ENCODE results near the gene RUBCNL.

RUBCNL gene

DNA sequence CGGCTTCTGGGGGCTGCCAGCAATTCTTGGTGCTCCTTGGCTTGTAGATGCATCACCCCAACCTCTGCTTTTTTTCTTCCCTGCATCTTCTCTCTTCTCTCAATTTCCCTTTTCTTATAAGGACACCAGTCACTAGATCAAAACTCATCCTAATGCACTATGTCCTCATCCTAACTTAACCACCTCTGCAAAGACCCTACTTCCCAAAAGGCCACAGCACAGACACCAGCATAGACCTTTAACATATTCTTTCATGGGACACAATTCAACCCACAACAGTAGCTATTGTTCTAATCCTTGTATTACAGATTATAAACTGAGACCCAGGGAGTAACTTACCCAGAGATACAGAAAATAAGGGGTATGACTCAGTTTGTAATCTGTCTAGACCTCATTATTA is 47.0 kb downstream of the RUBCNL start:
- DNase-seq = no peak

DNA sequence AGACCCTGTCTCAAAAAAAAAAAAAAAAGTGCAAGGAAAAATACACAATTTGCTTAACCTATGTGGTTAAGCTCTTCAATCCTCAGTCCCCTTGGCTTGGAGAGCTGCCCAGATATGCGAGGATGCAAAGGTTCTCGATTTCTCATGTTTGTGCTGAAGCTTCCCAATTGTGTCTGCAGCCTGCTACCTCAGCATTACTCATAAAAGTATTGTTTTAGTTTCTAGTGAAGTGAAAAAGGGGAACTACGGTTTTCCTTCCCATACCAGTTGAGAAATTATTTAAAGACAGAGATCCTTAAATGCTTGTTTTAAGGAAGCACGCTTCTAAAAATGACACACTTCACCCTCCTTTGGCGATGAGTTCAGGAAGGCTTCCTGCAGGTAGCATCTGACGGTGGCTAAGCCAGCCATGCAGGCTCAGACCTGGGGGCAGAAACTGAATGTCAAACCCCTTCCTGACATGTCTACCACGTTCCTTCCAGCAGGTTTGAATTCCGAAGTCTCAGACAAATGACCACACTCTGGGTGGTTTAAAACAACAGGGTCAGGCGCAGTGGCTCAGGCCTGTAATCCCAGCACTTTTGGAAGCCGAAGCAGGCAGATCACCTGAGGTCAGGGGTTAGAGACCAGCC is 47.9 kb downstream of the RUBCNL start:
- no peak for DNase-seq

DNA sequence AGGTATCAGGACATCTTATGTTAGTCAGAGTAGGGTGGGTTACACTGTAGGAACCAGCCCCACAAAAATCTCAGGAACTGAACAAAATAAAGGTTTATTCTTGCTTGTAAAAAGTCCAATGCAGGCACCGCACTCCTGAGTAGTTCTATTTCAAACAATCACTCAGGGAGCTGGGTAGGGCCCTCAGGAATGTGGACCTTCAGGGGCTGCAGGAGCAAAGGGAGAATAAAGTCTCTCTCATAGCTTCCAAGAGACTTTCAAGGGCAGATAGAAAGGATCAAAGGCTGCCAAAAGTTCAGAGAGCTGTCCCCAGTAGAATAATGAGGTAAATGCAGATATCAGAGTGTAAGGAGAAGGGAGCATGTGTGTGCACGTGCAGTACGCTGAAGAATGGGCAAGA is 49.4 kb downstream of the RUBCNL start:
- DNase-seq = no peak

DNA sequence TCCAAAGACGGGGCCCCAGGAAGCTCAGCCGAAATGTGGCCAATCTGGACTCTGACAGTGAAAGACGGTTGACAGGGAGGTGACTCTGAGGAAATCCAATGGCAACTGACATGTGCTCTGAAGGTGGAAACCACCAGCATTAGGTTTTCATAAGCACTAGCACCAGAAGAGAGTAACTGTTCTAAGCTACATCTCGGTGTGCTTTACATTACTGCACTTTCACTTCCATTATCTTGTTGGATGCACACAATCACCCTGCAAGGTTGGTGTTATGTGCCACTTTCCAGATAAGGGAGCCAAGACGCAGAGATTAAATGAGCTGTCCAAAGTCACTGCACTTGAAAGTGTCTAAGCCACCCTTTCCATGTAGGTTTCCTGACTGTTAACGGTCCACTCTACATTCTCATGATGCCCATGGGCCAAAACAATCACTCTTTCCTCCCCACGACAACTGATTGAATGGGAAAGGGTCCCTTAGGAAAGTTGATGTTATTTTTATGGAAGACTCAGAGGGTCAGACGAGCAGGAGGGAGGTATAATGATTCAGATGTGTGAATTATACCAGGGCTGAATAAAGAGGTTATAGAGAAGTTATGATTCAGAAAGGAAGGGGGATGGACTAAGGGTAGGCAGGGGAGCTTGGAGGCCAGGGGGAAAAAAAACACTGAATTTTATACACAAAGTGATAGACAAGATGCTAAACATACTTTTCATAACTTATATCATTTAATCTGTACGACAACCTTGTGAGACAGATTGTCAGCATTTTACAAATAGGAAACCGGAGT is 52.8 kb downstream of the RUBCNL start:
- no peak for DNase-seq

DNA sequence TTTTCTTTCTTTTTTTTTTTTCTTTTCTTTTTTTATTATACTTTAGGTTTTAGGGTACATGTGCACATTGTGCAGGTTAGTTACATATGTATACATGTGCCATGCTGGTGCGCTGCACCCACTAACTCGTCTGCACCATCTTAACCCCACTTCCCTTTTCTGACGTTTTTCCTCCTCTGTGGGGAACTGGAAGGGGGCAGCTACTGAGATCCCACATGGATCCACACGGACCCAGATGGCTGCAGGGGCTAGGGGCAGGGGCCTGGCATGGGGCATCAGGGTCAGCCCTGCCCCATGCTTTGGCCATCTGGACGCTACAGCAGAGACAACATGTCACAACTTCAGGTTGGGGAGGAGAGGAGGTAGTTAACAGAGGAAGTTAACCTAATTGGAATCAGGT is 54.3 kb downstream of the RUBCNL start:
- DNase-seq = no peak

DNA sequence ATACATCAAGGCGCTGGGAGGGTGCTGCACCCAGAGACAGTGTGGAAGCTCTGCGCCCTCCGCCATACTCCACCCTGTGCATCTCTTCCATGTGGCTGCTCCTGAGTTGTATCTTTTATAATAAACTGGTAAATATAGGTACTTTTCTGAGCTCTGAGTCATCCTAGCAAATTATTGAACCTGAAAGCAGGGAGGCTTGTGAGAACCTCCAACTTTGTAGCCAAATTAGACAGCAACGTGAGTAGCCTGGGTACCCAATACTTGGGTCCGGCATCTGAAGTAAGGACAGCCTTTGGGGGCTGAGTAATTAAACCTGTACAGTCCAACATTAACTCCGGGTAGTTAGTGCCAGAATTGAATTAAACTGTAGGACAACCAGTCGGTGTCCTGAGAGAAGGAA is 57.4 kb downstream of the RUBCNL start:
- DNase-seq = no peak

DNA sequence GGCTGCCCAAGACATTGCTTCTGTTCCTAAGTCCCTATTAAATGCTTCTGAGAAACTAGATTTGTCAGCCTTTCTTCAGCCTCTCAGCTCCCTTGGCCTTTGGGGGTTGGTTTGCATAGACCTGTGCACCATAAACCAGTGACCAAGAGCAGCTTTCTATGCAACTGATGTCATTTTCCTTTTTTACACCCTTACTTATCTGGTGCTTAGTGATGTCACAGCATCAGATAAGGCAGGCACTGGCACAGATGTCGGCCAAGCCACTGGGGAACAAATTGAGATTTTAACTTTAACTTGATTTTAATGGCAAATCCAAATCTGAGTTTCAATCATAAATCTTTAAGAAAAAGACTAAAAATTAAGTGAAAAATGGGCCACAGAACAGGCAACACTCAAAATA is 59.8 kb downstream of the RUBCNL start:
- no peak for DNase-seq

DNA sequence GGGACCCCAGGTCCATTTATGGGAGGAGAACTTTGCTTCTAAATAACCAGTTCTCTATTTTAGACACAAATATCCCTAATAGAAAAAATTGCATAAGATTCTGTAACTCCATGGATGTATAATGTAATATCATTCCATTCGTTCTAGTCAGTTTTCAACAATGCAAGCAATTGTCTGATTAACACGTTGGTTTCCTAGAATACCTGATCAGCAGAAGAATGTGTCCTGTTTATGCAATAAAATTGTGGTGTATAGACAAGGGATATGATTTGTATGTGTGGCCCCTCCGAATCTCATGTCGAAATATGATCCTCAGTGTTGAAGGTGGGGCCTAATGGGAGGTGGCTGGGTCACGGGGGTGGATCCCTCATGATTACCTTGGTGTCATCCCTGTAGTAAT is 62.1 kb downstream of the RUBCNL start:
- no peak for DNase-seq

DNA sequence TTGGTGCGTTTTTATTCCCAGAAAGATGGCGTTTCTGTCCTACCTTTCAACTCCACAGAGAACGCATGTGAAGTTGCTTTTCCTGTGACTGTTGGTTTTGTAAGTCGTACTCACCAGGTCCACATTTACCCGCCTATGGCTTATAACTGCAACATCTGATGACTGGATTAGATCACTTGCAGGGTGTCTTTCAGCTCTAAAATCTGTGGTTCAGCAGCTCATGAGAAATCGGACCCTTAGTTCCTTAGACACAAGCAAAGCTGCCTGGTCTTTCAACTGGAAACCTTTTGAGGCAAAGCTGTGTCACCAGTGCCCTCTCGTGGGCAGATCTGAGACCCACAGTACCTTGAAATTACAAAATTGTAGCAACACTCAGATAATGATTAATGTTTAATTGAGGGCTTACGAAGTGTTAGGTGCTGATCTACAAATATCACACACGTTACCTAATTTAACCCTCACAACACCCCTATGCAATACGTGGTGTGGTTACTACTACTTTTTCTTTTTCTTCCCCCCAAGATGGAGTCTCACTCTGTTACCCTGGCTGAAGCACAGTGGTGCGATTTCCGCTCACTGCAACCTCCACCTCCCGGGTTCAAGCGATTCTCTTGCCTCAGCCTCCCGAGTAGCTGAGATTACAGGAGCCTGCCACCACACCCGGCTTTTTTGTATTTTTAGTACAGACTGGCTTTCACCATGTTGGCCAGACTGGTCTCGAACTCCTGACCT is 65.4 kb downstream of the RUBCNL start:
- peak; percentile 67 for DNase-seq

DNA sequence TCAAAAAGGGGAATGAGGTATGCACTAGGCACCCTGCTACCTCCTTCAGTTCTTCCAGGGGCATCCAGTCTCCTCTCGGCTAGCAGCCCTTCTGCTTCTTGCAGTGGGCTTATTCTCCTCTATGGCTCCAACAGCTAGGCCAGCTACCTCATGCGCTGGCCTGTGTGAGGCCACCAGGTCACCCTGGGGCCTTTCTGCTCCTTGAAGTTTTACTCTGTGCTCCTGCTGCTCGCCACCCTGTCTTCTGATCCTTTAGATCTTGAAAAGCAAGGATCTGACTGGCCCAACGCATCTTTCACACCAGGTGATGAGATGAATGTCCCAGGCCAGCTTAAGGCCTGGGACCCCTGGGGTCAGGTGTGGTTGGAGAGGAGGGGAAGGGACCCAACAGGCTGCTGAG is 66.2 kb downstream of the RUBCNL start:
- DNase-seq = no peak

DNA sequence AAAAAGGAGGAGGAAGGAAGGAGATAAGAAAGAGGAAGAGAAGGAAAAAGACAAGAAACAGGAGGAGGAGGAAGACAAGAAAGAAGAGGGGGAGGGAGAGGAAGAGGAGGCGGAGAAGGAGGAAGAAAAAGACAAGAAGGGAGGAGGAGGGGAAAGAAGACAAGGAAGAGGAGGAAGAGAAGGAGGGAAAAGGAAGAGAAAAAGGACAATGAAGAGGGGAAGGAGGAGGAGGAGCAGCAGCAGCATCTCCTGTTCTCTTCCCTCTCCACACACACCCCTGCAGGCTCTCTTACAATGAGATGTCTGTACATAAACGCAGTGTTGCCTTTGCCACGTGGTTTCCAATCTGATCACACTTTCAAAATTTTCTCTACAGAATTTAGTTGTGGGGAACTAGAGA is 66.6 kb downstream of the RUBCNL start:
- DNase-seq = no peak

DNA sequence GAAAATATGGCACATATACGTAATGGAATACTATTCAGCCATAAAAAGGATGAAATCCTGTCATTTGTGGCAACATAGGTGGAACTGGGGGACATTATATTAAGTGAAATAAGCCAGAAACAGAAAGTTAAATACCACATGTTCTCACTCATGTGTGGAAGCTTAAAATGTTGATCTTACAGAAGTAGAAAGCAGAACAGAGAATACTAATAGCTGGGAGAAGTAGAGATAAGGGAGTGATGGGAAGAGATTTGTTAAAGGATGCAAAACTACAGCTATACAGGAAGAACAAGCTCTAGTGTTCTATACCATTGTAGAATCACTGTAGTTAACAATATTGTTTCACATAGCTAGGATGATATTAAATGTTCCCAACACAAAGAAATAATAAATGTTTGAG is 68.1 kb downstream of the RUBCNL start:
- no peak for DNase-seq

DNA sequence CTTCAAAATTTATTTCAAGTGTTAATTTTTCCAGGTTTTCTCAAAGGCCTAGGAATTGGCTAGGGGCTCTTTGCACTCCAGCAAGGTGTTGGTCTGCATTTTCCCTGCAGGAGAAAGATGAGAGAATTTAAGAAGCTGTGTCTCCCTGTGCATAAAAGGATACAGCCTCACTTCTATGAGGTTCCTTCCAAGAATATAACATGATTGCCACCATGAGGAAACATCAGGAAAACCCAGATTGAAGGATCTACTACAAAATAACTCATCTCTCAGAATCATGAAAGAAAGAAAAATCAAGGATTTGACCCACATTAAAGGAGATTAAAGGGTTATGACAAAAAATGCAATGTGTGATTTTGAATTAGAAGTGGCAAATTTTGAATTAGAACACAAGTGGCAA is 69.9 kb downstream of the RUBCNL start:
- no peak for DNase-seq

DNA sequence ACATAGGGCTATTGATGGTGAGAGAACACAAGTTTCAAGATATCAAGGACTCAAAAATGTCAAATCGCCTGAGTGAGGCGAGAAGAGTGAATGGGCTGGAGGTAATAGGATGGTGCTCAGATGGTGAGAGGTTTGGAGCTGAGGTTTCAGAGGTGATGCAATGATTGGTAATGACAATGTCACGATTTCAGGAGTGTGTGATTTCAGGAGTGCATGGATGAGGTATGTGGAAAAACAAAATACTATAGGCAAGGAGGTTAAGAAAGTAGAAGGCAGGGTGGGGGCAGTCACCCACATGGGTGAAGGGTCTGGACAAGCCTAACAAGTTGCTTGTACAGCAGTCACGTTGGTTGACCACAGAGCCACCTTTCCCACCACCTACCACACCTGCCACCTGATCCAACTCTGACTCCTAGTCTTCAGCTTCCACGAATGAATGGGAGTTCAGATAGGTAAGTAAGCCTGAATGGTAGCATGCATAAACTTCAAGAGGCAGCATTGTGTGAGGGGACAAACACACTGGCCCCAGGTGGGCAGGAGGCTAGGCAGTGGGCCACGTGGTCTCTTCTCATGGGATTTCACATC is 71.5 kb downstream of the RUBCNL start:
- DNase-seq = no peak

DNA sequence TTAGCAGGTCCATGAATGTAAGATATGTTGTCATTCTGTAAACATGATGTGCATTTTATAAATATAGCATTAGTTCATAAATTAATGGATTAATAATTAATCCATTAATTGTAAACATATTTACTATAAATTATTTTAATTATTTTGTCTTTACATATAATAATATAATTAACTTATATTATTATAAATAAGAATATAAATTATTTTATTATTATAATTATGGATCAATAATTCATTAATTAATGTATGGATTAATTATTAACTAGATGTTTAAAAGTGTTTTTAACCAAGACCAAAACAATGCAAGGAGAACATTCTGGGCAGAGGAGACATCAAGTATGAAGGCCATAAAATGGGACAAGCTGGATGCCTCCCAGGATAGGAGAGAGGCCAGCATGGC is 72.0 kb downstream of the RUBCNL start:
- DNase-seq = no peak

DNA sequence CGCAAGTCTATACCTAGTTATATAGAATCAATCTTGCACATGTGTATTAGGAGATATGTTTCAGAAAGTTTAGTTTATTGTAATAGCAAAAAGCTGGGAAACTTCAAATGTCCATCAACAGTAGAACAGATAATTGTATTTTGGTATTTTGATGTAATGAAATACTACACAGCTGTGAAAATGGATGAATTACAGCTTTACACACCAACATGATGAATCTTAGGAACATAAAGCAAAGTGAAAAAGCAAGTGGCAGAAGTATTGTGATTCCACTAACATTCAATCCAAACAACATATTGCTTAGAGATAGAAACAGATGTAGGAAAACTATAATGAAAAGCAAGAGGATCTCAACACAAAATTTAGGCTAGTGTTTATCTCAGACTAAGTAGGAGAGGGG is 72.5 kb downstream of the RUBCNL start:
- no peak for DNase-seq

DNA sequence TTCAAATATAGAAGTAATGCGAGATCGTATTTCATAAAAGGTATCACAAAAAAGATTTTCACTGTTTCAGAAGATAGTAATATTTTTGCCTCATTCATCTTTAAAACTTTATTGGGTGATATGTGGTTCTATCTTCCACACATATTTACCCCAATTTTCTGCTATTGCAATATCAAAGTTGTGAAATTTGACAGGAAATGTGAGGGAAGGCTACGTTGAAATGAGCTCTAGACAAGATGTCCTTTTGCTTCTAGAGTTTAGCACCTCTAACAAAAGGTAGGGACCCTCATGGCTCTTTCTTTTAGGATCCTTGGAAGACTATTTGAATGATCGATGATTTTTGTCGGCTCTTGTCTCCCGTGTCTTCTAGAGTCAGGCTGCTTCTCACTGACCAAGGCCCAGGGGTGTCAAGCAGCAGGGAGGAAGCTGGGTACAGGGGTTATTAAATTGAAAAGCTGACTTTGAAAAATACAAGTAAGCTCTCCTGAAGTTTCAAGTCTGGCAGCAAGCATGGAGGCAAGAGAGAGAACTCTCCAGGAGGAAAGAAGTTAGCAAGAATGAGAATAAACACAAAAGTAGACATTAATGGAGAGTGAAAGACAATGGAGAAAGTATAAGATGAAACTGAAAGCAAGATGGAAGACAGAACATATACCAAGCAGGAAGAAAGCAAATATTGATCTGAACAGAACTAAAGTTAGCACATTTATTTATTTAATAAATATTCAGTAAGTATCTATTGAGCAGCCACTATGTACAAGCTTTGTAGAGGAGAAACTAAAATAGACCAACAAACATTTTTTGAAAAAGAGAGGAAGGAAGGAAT is 73.4 kb downstream of the RUBCNL start:
- no peak for DNase-seq

DNA sequence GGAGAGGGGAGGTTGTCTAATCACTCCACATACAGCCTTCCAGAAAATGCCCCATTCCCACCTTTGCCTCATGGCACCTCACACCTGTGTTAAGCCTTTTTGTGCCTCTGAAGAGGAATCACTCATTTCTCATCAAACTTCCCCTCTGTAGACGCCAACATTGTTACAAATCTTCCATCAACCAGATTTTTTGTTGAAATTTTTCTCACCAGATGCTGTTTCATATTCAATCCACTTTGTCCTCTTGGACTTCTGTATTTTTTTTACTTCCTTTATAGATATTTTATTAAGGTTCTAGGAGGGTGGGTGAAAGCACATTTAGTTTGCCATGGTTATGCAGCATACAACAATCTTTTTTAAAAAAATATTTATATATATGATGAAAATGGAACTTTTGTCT is 74.0 kb downstream of the RUBCNL start:
- no peak for DNase-seq

DNA sequence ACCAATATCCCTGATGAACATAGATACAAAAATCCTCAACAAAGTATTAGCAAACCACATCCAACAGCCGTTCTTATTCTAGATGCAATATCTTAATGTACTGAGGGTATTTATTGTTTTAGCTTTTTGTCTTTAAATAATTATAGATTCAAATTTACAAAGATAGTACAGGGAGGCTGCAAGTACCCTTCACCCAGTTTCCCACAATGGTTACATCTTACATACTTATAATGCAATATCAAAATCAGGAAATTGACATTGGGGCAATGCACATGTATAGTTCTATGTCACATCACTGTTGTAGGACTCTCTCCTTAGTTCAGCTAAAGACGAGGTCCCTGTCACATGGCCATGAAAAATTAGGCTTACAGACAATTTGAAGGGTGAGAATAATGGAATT is 75.8 kb downstream of the RUBCNL start:
- DNase-seq = no peak

DNA sequence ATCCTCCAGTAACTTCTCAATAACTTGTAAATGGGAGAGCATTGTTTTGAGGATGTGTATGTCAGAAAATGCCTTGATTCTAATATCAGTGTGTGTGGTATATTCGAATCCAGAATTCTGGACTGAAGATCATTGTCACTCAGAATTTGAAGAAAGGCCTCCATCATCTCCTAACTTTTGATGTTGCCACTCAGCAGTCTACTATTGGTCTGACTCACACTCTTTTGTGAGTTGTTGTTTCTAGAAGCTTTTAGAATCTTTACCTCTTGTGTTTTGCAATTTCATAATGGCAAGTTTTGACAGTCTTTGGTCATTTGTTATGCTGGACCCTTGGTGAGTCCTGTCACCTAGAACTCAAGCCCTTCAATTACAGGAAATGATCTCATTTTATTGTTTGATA is 77.0 kb downstream of the RUBCNL start:
- DNase-seq = no peak

DNA sequence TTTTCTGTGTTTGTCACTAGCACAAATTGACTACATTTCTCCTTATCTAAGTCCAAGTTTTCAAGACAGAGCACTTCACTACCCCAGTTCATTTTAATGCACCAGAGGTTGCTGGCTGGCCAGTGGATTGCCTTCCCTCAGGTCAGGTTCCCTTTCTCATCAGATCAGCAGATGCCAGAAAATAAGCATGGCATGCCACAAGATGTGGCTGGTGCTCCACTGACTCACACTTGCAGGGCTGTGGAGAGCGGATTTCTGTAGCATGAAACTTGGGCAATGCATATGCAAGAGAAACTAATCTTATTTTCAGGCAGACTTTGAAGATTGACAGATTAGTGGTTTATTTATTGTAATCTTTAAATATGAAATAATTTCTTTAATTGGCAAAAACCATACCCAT is 79.5 kb downstream of the RUBCNL start:
- DNase-seq = no peak

DNA sequence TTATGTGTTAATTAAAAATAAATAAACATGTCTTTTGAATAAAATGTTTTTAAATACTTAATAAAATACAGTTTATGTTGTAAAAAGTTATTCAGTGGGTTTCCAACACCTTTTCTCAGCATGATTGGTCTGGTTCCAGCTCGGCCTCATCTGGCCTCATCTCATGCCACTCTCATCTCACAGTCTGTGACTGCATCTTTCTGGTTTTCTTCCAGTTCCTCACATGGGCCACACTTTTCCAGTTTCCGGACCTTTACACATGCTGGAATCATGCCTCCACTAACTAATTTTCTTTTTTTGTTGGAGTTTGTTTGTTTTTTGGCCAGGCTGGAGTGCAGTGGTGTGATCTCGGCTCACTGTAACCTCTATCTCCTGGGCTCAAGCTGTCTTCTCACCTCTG is 82.5 kb downstream of the RUBCNL start:
- DNase-seq = no peak

All from activated gamma-delta T cell treated with Interleukin-2 at 50 U/mL for 16 hours (primary cell).